ENCODE results near the gene NPRL2.

Gene NPRL2

DNA sequence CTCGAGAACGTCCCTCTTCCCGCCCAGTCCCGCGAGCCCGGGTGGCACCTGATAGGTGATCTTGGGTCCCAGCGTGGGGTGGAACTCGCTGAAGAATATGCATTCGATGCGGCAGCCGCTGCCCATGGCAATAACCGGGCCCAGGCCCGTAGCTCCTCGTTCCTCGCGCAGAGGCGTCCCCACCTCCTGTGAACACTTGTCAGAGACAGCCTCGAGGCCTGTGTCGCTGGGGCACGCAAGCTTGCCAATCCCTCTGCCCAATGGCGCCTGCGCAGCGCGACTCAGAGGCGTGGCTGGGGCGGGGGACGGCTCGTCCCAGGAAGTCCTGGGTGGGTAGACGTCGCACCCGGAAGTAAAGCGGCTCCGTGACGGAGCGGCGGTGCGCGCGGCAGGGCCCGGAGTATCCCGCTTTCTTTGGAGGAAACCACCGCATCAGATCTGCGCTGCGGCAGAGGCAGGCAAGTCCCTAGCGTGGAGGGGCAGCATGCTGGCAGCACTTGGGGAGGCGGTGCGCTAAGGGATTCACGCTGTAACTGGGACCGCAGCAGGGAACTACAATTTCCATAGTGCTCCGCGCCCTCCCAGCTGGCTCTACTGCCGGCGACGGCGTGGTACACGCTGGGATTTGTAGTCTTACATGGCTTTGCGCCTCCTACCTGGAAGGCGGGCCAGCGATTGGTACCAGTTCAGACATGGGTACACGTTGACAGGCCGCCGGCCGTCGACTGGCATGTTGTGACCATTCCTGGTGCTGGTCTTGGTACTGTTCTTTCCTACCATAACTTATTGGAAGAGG is at the start of gene NPRL2, which contains the start of gene CYB561D2:
Gene NPRL2 (minus strand): TSS at position 249 of the 796 bp plus-strand sequence. CDS start 123 bp downstream, at position 126.
Gene CYB561D2 (plus strand): TSS at position 336 of the 796 bp plus-strand sequence. CDS start 572 bp downstream, outside the sequence.
- DNase-seq: peak; percentile 98

DNA sequence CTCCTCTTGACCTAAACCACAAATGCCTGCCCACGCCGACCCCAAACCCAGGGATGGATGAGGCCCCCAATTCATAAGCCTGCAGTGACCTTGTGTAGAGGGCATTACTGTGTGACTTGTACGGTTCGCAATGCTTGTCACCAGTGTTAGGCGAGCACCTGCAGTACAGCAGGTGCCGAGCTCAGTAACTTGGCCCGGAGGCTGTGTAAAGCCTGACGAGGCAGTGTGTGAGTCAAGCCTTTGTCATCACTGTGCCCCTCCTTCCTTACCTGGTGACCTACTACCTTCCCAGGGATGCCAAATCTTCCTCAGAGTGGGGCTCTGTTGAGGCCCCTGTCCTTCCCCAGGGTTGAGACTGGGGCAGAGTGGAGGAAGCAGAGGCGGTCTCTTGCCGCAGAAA is 45.9 kb upstream of the NPRL2 start:
- no peak for DNase-seq

DNA sequence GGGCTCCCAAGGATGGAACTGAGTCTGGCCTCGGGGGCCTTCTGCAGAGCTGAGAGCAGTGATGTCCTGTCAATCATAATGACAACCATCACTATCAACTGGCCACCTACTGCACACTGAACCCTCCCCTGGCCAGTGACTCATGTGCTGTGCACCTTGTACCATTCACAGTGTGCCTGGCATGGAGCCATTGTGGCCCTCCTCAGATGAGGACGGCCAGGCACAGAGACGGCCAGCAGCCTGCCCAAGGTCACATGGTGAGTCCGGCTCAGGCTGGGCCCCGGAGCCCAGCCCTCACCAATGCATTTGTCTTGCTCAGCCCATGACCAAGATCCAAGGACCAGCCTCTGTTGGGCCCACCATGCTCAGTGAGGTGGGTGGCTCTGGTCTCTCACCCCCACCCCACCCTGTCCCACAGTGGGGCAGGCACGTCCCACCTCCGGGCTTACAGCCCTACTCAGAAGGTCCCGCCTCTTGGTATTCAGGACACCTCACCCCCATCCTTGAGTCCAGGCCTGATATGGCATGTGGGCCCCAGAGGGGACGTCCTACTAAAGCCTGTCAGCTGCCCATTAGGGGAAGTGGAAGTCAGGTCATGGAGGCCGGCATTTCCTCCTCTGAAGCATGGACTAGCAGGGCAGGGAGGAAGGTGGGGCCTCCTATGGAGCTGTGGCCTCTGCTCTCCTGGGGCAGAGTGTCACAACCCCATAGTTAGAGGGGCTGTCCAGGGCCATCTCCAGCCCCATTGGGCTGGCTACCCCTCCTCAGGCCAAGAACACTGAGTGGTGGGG is 44.7 kb upstream of the NPRL2 start:
- DNase-seq: peak; percentile 41

DNA sequence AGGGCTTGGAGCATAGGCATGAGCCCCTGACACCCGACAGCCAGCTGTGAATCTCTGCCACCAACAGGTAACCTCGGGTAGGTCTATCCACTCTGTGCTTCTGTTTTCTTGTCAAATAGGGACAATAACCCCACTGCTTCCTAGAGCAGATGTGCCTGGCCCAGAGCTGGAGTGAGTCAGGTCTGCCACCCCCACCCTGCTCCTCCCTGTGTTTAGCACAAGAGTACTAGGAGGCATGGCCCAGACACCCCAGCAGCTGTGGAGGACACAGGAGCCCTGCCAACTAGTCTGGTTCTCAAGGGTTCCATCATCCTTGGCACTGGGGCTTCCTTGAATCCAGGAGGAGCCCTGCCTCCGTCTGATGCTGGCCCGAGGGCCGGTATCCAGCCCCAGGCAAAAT is 42.5 kb upstream of the NPRL2 start:
- no peak for DNase-seq

DNA sequence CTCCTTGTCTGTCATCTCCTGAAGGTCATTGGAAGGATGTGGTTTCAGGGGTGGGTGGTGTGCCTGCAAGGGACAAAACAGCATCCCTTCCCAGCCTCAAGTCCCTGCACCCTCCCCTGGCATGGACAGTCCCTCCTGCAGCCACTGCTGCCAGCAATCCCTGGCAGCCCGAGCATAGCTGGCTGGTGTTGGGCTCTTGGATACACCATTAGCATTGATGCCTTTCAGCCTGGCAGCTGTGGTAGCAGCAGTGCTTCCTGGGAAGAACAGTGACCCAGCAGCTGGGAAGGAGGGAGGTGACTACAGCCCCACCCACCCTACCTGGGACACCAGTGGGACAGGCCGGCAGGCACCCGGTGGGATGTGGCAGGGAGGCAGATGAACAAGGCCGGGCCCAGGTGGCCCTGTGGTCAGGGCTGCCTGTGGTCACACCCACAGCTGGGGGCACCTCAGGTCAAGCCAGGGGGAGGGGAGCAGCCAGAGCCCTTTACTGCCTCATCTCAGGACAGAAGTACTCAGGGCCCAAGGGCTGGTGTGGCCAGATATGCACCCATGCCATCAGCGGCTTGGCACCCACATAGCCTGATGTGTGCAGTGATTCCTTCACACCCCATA is 41.6 kb upstream of the NPRL2 start:
- DNase-seq: no peak

DNA sequence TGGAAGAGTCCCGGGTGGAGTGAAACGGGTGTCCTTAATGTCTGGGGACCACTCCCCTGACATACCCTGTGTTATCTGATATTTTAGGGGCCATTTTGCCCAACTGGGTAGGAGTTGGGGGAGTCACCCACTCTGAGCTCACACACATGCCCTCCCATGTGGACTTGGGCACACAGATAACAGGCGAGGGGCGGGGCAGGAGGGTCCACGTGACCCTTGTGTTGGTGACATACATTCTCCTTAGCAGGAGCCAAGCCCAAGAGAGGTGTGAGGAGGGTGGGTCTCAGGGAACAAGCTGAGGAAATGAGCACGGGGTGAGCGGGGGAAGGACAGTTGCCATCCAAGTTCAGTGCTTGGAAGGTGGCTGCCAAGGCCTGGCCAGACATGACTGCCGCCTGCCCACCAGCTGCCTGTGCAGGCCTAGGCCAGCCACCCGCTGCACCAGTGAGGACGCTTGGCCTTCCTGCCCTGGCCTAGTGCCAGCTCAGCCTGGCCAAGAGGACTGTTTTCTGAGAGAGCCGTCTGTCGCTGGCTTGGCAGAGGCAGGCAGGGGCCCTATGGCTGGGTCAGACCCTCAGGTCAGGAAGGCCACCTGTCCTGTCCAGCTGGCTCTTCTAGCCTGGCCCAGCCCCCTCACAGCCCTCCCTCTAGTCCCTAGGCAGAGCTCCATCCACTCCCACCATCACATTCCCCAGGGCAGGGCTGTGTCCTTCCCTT is 40.1 kb upstream of the NPRL2 start:
- DNase-seq: no peak

DNA sequence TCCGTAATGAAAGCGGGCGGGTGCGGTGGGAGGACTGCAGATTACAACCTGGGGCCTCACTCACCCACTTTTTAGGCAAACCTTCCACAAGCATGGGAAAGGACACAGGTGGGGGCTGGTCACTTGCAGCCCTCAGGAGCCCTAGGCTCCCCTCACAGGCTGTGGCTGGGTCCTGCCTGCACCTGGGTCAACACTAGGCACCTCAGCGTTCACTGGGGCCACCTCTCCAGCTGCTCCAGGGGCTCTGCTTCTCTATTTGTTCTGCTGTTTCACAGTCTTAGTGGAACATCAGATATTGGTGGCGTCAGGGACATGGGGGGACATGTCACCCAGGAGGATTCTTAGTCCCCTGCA is 38.8 kb upstream of the NPRL2 start:
- DNase-seq: no peak

DNA sequence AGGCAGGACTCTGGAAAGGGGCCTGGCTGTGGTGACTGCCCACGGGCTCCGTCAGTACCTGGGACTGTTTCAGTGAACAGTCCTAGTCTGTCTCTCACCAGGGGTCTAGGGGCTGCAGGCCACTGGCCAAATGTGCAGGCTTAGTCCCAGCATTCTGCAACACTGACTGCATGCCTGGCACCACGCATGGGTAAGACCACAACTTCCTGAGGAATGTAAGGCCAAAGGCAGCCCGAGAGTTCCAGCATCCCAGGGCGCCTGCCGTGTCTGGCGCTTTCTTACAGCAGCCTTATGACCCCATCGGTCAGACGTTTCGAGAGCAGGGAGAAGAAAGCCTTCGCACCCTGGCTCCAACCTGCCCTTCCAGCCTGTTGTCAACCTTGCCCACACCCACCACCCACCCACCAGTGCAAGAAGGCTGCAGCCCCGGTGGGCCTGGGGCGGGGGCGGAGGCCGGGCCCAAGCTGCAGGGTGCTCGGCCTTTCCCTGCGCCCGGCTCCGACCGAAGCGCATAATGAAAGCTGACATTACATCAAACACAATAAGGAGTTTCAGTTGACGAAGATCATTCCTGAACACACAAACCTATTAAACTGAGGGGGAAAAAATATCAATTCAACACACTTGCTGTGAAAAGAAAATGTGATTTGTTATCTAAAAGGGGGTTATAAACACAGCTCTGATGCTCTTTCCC is 38.3 kb upstream of the NPRL2 start:
- DNase-seq: no peak

DNA sequence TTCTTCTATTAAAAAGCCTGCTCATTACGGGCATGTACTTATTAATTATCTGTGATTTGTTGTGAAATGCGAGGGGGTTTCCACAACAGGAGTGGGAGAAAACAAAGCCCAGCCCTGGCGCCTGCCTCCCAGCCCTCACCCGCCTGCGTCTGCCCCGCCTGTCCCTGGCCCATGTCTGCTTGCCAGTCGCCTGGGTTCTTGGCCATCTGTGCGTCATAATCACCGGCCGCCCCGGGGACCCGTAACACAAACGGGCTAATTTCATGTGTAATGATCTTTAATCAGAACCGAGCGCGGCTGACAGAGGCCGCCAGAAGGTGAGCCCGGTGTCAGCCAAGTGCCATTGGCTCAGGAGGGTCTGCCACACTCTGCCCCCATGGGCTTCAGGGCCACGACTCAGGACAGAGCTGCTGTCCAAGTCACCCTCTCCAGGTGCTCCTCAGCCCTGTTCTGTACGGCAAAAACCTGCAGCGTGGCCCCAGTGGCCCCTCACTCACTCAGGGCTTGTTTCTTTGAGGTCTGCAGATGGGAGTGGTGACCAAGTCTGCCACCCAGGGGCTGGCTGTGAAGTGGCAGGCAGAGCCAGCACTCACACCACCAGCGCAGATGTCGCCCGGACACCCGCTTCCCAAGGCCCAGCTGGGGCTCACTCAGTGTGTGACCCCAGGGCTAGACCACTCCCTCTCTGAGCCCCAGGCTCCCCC is 37.6 kb upstream of the NPRL2 start:
- DNase-seq: no peak

DNA sequence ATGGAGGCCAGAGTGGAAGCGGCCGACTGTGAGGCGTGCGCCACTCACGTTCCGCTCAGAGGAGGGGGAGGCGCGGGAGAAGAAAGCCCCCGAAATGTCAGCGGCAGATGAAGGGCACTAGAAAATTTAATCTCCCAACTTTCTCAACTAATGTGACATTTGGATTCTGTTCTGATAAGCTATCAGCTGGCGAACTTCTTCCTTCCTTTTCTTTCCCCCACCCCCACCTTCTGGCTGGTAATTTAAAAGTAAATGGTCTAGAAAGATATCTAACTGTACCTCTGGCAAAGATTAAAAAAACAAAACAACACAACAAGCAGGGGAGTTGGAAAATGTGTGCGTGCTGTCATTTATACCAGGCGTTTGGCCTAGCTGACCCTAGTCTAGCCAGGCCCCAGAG is 35.2 kb upstream of the NPRL2 start:
- DNase-seq: no peak

DNA sequence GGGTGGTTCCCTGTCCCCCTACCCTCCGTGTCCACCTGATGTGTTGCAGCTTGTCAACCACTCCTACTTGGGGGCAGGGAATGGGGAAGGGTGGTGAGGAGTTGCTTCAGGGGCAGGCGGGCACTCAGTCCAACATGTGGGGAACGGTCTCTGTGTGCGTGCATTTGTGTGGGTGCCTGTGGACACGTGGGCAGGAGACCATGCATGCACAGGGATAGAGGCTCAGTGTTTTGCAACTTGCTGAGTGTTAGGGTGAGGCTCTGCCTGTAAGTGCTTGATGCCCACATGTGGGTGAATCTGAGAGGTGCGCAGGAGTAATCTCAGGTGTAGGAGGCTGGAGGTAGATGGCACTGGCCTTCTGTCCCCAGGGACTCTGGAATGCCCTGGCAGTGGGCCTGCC is 33.2 kb upstream of the NPRL2 start:
- no peak for DNase-seq

DNA sequence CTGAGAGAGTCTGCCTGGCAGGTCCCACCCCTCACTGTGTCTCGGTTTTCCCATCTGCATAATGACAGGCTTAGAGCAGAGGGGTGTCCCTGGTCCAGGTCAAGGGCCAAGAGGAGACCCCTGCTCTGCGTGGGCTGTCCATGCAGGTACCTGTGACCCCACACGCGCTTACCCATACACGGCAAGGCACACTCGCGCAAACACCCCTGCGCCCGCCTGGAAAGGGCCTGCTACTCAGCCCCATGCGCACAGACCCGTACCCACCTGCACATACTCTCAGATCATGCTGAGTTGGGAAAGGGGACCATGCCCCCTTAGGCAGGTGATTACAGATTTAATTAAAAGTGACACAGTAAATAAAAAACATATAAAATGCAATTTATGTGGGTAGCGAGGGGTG is 32.1 kb upstream of the NPRL2 start:
- DNase-seq: no peak

DNA sequence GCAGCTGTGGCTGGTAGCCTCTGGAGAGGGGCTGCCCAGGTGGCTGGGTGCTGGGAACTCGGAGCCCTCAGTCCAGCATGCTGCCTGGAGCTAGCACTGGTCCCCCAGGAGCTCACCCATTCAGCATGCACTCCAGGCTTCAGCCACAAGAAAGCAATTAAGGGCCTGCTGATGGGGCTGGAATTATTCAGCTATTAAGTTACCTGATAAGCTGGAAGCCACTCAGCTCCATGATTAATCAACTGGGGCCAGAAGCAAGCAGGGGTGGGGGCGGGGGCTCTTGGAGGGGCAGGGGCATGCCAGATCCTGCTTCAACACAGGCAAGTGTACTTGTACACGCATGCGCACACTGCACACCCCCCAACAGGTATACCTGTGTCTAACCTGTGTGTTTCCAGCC is 30.8 kb upstream of the NPRL2 start:
- no peak for DNase-seq

DNA sequence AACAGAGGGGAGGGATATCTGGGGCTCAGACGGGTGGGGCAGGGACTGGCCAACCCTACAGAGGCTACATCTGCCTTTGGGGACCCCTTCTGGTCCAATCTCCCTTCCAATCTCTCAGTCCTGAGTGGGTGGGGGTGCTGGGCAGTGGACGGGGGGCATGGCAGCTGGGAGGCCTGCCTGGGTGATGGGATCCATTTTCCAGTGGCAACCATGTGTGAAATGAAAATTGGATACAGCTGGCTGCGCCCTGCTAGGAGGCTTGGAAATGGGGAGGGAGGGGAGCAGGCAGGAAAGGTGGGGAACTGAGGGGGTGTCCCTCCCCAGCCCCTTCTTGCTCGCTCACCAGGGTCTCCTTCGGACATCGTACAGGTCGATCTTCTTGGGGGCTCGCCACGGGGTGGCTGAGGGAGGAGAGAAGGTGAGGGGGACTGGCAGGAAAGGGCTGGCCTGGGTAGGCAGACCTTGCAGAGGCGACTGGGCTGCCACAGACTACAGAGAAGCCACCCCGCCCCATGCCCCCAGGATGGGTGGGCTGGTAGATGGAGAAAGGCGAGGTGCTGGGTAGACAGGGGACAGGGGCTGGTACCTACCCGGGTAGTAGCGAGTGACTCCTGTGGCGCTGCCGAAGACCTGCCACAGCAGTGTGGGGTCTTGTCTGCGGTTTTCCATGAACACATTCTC is 30.0 kb upstream of the NPRL2 start:
- DNase-seq: no peak

DNA sequence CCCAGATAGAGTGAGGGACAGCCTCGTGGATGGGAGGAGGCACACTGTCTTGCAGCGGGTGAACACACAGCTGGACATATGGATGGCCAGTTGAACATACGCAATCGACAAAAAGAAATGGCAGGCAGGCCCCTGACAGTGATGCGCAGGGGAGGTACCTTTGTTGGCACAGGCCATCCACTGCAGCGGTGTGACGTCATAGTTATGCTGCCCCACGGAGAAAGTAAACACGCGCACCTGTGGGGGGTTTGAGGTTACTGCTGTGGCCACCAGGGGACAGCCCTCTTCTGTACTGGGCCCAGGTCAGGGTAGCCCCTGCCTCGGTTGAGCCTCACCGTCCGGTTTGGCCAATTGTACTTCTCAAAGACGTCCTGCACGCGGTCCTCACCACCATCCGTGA is 28.2 kb upstream of the NPRL2 start:
- DNase-seq: no peak

DNA sequence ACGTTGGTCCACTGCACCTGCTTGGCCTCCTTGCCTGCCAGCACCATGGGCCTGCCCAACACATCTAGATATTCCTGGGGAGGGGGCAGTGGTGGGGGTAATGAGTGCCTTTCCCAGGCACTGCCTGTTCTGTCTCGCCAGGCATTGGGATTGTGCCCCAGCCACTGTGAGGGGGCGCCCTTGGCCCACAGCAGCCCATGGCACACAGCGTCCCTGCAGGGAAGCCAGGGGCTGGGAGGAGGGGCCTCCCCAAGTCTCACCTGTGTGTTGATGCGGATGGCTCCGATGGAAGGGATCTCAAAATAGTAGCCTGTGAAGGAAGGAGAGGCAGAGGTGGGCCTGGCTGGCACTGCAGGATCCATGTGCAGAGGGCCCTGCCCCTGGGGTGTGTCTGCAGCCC is 27.4 kb upstream of the NPRL2 start:
- no peak for DNase-seq

DNA sequence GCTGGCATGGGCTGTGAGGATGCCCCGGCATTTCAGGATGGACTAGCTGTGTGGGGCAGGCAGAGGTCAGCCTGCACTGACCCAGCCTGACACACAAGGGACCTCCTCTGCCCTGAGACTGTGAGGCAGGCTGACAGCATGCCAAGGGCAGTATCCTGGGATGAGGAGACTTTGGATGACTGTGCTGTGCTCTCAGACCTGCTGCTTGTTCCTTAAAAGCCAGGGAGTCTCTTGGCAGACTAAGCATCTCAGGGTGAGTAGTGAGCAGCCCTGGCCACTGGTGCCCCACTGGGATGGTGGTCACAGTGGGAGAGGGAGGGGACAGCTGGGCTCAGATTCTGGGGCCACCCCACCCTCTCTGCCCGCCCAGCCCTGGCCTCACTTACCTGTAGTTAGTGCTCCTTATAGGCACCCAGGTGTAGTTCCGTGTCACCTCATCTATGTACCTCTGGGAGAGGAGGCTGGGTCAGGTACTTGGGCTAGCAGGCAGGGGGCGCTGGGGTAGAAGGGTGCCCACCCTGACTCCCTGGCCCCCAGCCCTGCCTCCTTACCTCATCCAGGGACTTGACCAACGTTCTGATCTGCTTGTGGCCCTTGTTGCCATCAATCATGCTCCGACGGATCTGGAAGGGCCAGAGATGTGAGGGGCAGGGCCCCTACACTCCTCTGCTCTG is 24.8 kb upstream of the NPRL2 start:
- DNase-seq: no peak

DNA sequence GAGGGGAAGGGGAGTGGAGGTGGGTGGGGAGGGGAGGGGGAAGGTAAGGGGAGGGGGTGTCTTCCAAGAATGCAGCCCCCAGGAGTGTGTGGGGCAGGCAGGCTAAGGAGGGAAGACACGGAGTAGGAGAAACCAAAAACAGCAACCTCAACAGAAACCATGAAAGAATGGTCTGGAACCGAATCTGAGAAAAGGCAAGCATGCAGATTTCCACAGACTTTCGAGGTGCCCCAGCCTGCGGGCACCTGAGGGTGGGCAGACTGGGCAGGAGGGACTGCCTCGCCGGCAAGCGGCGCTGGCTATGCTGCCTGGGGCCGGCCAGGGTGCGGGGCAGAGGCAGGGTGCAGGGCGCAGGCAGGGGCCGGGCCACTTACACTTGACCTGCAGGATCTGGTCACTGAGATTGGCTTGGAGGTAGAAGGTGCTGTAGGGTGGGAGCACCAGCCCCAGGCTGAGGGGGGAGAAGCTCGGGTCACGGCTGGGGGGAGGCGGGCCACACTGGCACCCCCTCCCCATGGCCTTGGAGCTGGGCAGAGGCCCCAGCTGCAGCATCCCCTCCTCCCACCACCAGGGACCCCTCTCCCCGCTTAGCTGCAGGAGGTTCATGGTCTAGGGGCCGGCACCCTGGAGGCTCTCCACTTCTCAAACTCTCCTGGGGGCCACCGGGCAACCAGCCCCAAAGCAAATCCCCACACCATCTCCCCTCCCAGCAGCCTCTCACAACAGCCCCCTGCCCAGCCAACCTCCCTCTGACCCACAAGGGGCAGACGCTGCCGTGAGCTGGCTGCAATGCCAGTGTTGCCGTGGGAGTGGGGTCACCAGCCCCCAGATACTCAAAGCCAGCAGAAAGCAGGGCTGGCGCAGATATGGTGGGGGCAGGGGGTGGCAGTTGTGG is 24.0 kb upstream of the NPRL2 start:
- no peak for DNase-seq
